ENCODE data around the gene DUSP14.
A peak's percentile ranks its signal among the peaks of the same experiment; 100 is the strongest.

Gene DUSP14

DNA sequence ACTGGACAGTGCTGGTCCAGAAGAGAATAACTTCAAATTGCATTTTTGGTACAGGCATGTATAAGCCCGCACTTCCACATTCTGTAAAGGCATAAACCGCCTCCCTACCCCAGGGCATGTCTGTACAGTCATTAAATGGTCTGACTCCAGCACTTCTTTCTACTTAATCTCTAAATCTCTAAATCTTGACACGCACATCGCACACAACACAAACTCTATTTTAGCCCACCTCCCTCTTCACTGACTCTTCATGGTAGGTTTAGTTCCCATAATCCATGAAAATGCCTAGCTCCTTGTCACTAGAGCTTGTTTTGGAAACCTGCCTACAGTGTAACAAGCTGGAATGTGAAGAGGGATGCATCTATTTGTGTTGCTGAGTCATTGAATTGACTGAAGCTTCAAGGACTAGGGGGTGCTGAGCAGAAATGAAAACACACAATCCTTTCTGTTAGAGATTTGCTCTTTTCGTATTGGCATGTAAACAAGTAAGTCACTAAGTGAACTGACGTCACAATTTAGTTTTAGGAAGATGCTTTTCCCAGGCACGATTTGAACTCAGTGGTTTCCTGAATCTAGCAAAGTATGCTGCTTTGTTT lies 1.6 kb upstream of the DUSP14 start:
- peak overlapping the region; percentile 56 for H3K4me3 ChIP-seq (ENCODE audit: low read length)
- H3K9ac ChIP-seq (ENCODE audit: low read length), result peak overlapping the region; percentile 35
- no peaks in the 10 kb centered on the region for H3K36me3 ChIP-seq (ENCODE audit: control insufficient read depth, low read depth, low read length)

DNA sequence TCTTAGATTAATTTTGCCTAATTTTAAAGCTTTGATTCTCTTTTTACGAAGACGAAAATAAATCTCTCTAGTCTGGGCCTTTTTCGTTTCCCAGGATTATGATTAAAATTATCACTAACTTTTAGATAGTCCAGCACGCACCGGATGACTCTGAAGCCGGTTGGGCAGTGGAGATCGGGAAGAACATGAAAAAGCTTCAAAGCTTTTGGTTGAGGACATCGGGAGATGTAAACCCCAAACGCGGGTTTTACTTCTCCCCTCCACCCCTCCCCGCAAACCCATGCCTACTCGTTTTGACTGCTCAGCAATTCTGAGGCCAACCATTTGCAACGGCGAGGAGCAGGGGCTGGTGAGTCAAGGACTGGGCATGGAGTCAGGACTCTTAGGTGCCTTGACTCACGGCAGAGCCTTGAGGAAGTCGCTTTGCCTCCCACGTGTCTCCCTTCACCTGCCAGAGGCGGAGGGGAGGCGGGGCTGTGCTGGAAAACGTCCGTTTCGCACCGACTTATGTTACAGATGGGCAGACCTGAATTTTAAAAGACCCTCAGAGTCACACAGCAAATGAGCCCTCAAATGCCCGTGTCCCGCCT lies 989 bp upstream of the DUSP14 start:
- Histone ChIP-seq H3K36me3 (ENCODE audit: control insufficient read depth, low read depth, low read length) (no peaks in the 10 kb centered on the region), H3K4me1 (ENCODE audit: control insufficient read depth, low read depth, low read length) (peaks cover 32% of the 10 kb centered on the region), H3K27me3 (ENCODE audit: control insufficient read depth, insufficient read depth, low read length) (peaks cover 26% of the 10 kb centered on the region), H3K4me3 (ENCODE audit: low read length) (peak overlapping the region; percentile 56), H3K9ac (ENCODE audit: low read length) (peak overlapping the region; percentile 35), H3K9me3 (ENCODE audit: control insufficient read depth, low read depth, low read length) (no peaks in the 10 kb centered on the region), H3K27ac (ENCODE audit: low read length) (no peak overlapping the region)

More for the DNA sequence above, 1.6 kb upstream of the DUSP14 start:
- no peaks in the 10 kb centered on the region for H3K9me3 ChIP-seq (ENCODE audit: control insufficient read depth, low read depth, low read length)
- H3K27ac ChIP-seq (ENCODE audit: low read length), result no peak overlapping the region
- peaks cover 38% of the 10 kb centered on the region for H3K4me1 ChIP-seq (ENCODE audit: control insufficient read depth, low read depth, low read length)
- peaks cover 26% of the 10 kb centered on the region for H3K27me3 ChIP-seq (ENCODE audit: control insufficient read depth, insufficient read depth, low read length)

DNA sequence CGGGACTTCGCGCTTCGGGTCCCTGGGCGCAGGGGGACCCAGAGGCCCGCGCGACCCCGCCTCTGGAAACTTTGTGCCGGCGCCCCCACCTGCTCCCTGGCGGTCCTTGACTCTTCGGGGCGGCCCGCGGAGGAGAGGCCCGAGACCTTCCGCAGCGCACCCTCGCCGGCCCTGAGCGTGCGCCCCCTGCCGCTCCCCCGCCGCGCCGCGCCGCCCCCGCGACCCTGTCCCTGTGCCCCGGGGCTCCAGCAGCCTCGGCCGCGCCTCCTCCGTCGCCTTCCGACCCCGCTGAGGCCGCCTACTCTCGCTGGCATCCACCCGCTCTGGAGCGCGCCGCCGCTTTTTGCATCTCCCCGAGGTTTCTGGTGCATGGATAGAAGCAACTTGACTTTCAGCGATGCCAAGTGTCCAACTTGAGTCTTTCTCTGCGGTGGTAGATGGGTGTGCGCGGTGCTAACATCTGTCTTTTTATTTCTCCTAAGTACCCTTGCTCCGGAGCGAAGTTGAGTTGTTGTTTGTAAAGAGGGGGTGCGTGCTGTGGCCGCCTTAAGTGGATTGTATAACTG lies 414 bp downstream of the DUSP14 start:
- Histone ChIP-seq H3K36me3 (ENCODE audit: control insufficient read depth, low read depth, low read length) (no peaks in the 10 kb centered on the region), H3K4me1 (ENCODE audit: control insufficient read depth, low read depth, low read length) (peaks cover 38% of the 10 kb centered on the region), H3K4me3 (ENCODE audit: low read length) (peak overlapping the region; percentile 78), H3K27ac (ENCODE audit: low read length) (no peak overlapping the region), H3K27me3 (ENCODE audit: control insufficient read depth, insufficient read depth, low read length) (peaks cover 26% of the 10 kb centered on the region), H3K9me3 (ENCODE audit: control insufficient read depth, low read depth, low read length) (no peaks in the 10 kb centered on the region), H3K9ac (ENCODE audit: low read length) (peak overlapping the region; percentile 44)

DNA sequence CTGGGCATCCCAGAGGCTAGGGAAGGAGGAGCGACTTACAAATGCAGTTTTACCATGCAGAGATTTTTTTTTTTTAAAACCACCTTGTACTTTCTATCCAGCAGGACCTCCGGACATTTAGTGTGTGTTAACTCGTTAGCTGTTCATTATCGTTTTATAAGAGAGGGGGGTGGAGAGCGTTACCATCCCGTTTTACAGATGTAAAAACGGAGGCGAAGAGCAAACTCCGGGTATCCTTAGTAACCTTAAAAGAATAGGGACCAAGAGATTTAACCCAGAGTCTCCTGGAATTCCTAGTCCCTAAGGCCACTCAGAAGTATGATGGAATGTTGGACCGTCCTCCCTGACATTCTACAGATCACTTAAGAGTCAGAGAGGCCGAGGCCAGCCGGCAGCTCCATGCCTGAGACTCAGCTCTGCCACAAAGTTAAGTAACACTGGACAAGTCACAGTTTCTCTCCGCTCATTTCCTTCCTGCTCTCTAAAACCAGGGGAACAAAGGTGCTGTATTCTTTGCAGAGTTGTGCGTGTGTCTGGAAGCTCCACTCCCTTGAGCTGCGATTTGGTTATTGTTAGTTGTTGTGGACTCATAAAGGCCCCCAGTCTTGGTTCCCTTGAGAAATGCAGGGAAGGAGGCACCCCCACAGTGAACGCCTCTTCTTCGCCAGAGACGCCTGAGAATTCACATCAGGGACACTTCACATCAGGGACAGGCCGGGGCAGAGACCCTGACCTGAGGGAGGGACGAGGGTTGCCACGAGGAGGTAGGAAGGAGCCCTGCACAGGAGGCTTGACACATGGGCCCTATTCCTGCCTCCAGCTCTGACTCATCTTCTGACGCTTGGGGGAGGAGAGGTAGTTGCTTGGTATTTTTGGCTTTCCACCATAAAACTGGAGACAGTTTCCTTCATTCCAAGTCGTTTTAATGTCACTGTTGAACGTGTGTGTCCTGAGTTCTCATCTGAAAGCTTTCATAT lies 1.2 kb downstream of the DUSP14 start:
- no peaks in the 10 kb centered on the region for H3K9me3 ChIP-seq (ENCODE audit: control insufficient read depth, low read depth, low read length)
- no peaks in the 10 kb centered on the region for H3K36me3 ChIP-seq (ENCODE audit: control insufficient read depth, low read depth, low read length)
- no peak overlapping the region for H3K27ac ChIP-seq (ENCODE audit: low read length)
- peak overlapping the region; percentile 44 for H3K9ac ChIP-seq (ENCODE audit: low read length)
- peaks cover 26% of the 10 kb centered on the region for H3K27me3 ChIP-seq (ENCODE audit: control insufficient read depth, insufficient read depth, low read length)
- peaks cover 40% of the 10 kb centered on the region for H3K4me1 ChIP-seq (ENCODE audit: control insufficient read depth, low read depth, low read length)
- H3K4me3 ChIP-seq (ENCODE audit: low read length), result peak overlapping the region; percentile 78

DNA sequence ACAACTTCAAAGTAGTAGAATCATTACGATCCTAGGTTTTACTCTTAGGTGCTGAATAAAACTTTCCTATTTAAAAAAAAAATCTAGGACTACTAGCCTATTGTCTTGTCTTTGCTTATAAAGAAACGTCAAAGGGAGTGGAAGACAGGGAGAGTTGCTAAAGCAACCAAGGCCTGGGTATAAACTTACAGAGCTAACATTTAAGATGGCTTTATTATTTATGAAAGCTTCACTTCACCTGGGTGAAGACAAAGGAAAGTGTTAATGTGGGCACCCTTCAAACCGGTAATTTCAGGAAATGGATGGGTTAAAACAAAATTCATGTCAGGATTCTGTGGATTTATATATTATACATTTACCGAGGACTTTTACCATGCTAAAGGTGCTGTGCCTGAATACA lies 2.5 kb downstream of the DUSP14 start:
- Histone ChIP-seq H3K4me3 (ENCODE audit: low read length) (peak overlapping the region; percentile 78), H3K27ac (ENCODE audit: low read length) (no peak overlapping the region), H3K9ac (ENCODE audit: low read length) (no peak overlapping the region)

DNA sequence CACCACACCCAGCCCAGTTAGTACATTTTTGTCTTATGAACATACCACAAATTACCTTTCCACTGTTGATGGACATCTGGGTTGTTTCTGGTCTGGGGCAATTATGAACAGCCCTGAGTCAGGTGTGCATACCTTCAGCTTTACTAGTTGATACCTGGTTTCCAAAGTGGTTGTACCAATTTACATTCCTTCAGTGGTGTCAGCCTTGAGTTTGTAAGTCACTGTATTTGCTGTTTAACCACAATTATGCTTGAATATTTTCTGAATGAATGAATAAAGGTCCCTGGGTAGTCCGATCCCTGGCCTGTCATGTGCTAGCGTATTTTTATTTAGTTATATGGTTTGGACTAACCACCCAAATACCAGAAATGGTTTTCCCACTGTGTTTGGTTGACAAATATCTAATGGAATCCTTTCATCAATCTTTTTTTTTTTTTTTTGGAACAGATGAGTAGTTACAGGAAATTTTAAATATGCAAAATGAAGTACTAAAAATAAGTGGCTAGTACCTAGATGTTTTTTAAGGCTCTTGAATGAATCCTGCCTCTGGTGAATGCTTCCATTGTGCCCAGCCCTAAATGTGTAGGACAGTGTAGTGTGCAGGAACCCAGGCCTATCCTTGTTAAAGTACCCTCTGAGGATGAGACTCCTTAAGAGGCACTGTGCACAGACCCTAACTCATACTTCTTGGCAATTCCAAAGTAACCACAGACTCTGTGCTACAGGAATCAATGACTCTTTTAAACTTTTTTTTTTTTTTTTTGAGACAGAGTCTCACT lies 3.7 kb downstream of the DUSP14 start:
- Histone ChIP-seq H3K9ac (ENCODE audit: low read length) (no peak overlapping the region), H3K4me3 (ENCODE audit: low read length) (no peak overlapping the region), H3K4me1 (ENCODE audit: control insufficient read depth, low read depth, low read length) (peaks cover 33% of the 10 kb centered on the region), H3K27me3 (ENCODE audit: control insufficient read depth, insufficient read depth, low read length) (peaks cover 16% of the 10 kb centered on the region), H3K9me3 (ENCODE audit: control insufficient read depth, low read depth, low read length) (no peaks in the 10 kb centered on the region), H3K27ac (ENCODE audit: low read length) (no peak overlapping the region), H3K36me3 (ENCODE audit: control insufficient read depth, low read depth, low read length) (no peaks in the 10 kb centered on the region)

More for the DNA sequence above, 2.5 kb downstream of the DUSP14 start:
- H3K9me3 ChIP-seq (ENCODE audit: control insufficient read depth, low read depth, low read length), result no peaks in the 10 kb centered on the region
- peaks cover 26% of the 10 kb centered on the region for H3K27me3 ChIP-seq (ENCODE audit: control insufficient read depth, insufficient read depth, low read length)
- H3K4me1 ChIP-seq (ENCODE audit: control insufficient read depth, low read depth, low read length), result peaks cover 40% of the 10 kb centered on the region
- H3K36me3 ChIP-seq (ENCODE audit: control insufficient read depth, low read depth, low read length), result no peaks in the 10 kb centered on the region

DNA sequence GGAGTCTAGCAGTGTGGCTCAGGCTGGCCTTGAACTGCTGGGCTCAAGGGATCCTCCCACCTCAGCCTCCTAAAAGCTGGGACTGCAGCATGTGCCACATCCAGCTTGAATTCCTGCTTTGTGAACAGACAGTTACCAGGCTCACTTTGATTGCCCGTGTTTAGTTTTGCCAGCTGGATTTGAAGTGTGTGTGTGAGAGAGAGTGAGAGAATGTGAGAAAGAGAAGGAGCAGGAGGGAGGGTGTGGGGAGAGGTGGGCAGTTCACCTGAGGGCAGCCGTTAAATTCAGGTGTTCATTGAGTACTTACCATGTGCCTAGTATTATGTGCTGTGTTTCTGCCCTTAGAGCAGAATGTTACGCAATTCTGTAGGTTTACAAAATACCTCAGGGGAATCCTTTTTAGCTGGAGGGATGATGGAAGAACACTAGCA lies 4.7 kb downstream of the DUSP14 start:
- no peaks in the 10 kb centered on the region for H3K36me3 ChIP-seq (ENCODE audit: control insufficient read depth, low read depth, low read length)
- peaks cover 12% of the 10 kb centered on the region for H3K27me3 ChIP-seq (ENCODE audit: control insufficient read depth, insufficient read depth, low read length)
- H3K4me3 ChIP-seq (ENCODE audit: low read length), result no peak overlapping the region
- H3K9me3 ChIP-seq (ENCODE audit: control insufficient read depth, low read depth, low read length), result no peaks in the 10 kb centered on the region
- H3K4me1 ChIP-seq (ENCODE audit: control insufficient read depth, low read depth, low read length), result peaks cover 30% of the 10 kb centered on the region
- H3K9ac ChIP-seq (ENCODE audit: low read length), result no peak overlapping the region
- no peak overlapping the region for H3K27ac ChIP-seq (ENCODE audit: low read length)

DNA sequence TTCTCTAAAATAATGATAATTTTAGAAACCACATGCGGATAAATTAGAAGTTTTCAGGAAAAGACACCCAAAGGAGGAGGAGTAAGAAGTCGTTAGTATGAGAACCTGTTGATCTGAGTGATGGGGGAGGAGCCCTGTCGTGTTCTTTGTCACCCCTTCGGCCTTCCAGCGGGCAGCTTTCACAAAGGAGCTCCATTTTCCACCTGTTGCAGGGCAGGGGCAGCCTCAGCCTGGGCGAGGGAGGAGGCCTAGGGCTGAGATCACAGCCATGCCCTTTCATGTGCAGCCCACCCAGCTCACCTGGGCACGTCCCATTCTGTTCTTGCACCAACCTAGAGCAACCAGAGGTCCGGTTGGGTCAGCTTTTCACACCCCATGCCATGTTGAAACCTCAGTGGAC lies 5.3 kb downstream of the DUSP14 start:
- no peaks in the 10 kb centered on the region for H3K9me3 ChIP-seq (ENCODE audit: control insufficient read depth, low read depth, low read length)
- H3K27me3 ChIP-seq (ENCODE audit: control insufficient read depth, insufficient read depth, low read length), result peaks cover 12% of the 10 kb centered on the region
- H3K36me3 ChIP-seq (ENCODE audit: control insufficient read depth, low read depth, low read length), result no peaks in the 10 kb centered on the region
- no peak overlapping the region for H3K27ac ChIP-seq (ENCODE audit: low read length)
- no peak overlapping the region for H3K9ac ChIP-seq (ENCODE audit: low read length)
- H3K4me3 ChIP-seq (ENCODE audit: low read length), result no peak overlapping the region
- H3K4me1 ChIP-seq (ENCODE audit: control insufficient read depth, low read depth, low read length), result peaks cover 30% of the 10 kb centered on the region

DNA sequence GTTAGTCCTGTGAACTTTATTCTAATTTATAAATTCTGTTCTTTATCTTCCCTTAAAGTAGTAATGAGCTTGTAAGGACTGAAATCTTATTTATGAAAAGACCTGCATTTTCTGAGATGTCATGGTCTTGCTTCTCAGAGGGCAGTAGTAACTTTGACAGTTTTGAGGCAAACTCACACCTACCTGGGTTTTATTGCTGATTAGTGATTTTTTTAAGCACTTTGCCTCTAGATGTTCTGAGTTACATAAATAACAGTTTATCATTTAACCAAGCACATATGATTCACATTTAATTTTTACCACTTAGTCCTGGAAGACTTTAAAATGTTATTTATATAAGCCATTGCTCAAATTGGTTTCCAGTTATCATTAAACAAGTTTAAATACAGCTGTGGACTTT lies 10.7 kb downstream of the DUSP14 start:
- no peaks in the 10 kb centered on the region for H3K9me3 ChIP-seq (ENCODE audit: control insufficient read depth, low read depth, low read length)
- no peak overlapping the region for H3K27ac ChIP-seq (ENCODE audit: low read length)
- no peaks in the 10 kb centered on the region for H3K27me3 ChIP-seq (ENCODE audit: control insufficient read depth, insufficient read depth, low read length)
- no peak overlapping the region for H3K9ac ChIP-seq (ENCODE audit: low read length)
- H3K36me3 ChIP-seq (ENCODE audit: control insufficient read depth, low read depth, low read length), result no peaks in the 10 kb centered on the region
- H3K4me3 ChIP-seq (ENCODE audit: low read length), result no peak overlapping the region
- no peaks in the 10 kb centered on the region for H3K4me1 ChIP-seq (ENCODE audit: control insufficient read depth, low read depth, low read length)

DNA sequence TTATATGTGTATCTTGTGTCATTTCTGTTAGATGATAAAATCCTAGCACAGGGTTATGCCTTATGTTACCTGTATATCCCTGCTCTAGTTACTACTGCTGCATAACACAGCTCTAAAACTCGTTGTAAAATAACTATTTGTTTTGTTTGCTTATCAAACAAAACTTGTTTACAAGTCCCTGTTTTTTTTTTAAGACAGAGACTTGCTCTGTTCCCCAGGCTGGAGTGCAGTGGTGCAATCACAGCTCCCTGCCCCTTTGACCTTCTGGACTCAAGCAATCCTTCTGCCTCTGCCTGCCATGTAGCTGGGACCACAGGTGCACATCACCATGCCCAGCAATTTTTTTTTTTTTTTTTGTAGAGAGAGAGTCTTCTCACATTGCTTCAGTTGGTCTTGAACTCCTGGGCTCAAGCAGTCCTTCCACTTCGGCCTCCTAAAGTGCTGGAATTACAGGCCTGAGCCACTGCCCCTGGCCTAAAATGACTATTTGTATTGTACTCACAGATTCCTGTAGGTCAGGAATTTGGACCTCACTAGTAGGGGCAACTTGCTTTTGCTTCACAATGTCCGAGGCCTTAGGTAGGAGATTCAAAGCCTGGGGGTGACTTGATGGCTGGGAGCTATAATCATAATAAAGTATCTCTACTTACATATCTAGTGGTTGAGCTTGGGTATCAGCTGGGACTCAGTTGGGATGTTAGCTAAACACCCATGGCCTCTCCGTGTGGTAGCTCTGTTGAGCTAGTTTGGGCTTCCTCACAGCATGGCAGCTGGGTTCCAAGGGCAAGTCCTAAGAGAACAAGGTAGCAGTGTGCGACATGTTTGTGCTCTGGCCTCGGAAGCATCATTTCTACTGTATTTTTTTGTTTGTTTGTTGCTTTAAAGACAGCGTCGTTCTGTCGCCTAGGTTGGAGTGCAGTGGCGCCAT lies 12.6 kb downstream of the DUSP14 start:
- Histone ChIP-seq H3K4me1 (ENCODE audit: control insufficient read depth, low read depth, low read length) (no peaks in the 10 kb centered on the region), H3K36me3 (ENCODE audit: control insufficient read depth, low read depth, low read length) (no peaks in the 10 kb centered on the region), H3K9me3 (ENCODE audit: control insufficient read depth, low read depth, low read length) (no peaks in the 10 kb centered on the region), H3K9ac (ENCODE audit: low read length) (no peak overlapping the region), H3K27me3 (ENCODE audit: control insufficient read depth, insufficient read depth, low read length) (no peaks in the 10 kb centered on the region), H3K27ac (ENCODE audit: low read length) (no peak overlapping the region), H3K4me3 (ENCODE audit: low read length) (no peak overlapping the region)
